ENCODE data around the gene CDKAL1. TPM values are rescaled to one million over a fixed set of nuclear protein-coding genes. Genes with fewer than 3 reads are reported as not detected.

The CDKAL1 gene
- total and polyA plus RNA-seq, 11 donors: 3.2 to 14.3 (median 9.3) TPM

- peak in 1 of 5 donors; percentile 30 for DNase-seq
- Histone ChIP-seq H3K27me3 (no peaks in the 10 kb centered on the region), H3K9me3 (no peaks in the 10 kb centered on the region), H3K27ac (no peak overlapping the region), H3K4me1 (no peaks in the 10 kb centered on the region), H3K4me3 (no peak overlapping the region), H3K36me3 (no peaks in the 10 kb centered on the region)
- intact Hi-C loops (cut with DNase I): no loop called here
- ATAC-seq: peak in 2 of 4 donors; percentile 30 to 76
- 76 to 92% (median 84%) methylated on average over 1 of the region's 1 CpG for WGBS, 4 donors
- TF ChIP-seq POLR2A (IDR thresholded peaks at IDR 0.05): no peak
- TF ChIP-seq, protein P1, sequence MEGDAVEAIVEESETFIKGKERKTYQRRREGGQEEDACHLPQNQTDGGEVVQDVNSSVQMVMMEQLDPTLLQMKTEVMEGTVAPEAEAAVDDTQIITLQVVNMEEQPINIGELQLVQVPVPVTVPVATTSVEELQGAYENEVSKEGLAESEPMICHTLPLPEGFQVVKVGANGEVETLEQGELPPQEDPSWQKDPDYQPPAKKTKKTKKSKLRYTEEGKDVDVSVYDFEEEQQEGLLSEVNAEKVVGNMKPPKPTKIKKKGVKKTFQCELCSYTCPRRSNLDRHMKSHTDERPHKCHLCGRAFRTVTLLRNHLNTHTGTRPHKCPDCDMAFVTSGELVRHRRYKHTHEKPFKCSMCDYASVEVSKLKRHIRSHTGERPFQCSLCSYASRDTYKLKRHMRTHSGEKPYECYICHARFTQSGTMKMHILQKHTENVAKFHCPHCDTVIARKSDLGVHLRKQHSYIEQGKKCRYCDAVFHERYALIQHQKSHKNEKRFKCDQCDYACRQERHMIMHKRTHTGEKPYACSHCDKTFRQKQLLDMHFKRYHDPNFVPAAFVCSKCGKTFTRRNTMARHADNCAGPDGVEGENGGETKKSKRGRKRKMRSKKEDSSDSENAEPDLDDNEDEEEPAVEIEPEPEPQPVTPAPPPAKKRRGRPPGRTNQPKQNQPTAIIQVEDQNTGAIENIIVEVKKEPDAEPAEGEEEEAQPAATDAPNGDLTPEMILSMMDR (IDR thresholded peaks at IDR 0.05): no peak
These were observed 327.2 kb downstream of the CDKAL1 start for GRCh38 chr6:20861481-20861880.

- DNase-seq: no peak
- TF ChIP-seq POLR2A (IDR thresholded peaks at IDR 0.05): no peak
- TF ChIP-seq, protein P1 (IDR thresholded peaks at IDR 0.05): no peak
- H3K9me3 ChIP-seq: no peaks in the 10 kb centered on the region
- intact Hi-C loops (cut with DNase I): no loop called here
- no peak overlapping the region for H3K27ac ChIP-seq
- WGBS, 4 donors: 89 to 97% (median 94%) methylated on average over 1 of the region's 1 CpG
- H3K27me3 ChIP-seq: no peaks in the 10 kb centered on the region
- no peaks in the 10 kb centered on the region for H3K36me3 ChIP-seq
- peaks cover 0 to 12% (median 0%) of the 10 kb centered on the region in 12 donors for H3K4me1 ChIP-seq
- H3K4me3 ChIP-seq: no peak overlapping the region
- no peak for ATAC-seq
These were observed 331.8 kb downstream of the CDKAL1 start for GRCh38 chr6:20866036-20866435.

GRCh38 chr6:20866935-20867703, 332.9 kb downstream of the CDKAL1 start:
- TF ChIP-seq POLR2A (IDR thresholded peaks at IDR 0.05): no peak
- TF ChIP-seq, protein P1 (IDR thresholded peaks at IDR 0.05): no peak
- H3K27me3 ChIP-seq: no peaks in the 10 kb centered on the region
- peaks cover 0 to 12% (median 0%) of the 10 kb centered on the region in 12 donors for H3K4me1 ChIP-seq
- no peak for ATAC-seq
- H3K36me3 ChIP-seq: no peaks in the 10 kb centered on the region
- H3K4me3 ChIP-seq: no peak overlapping the region
- no peak for DNase-seq
- 83 to 88% (median 87%) methylated on average over 7 of the region's 7 CpGs for WGBS, 4 donors
- no peak overlapping the region for H3K27ac ChIP-seq
- intact Hi-C loops (cut with DNase I): no loop called here
- H3K9me3 ChIP-seq: no peaks in the 10 kb centered on the region

DNA sequence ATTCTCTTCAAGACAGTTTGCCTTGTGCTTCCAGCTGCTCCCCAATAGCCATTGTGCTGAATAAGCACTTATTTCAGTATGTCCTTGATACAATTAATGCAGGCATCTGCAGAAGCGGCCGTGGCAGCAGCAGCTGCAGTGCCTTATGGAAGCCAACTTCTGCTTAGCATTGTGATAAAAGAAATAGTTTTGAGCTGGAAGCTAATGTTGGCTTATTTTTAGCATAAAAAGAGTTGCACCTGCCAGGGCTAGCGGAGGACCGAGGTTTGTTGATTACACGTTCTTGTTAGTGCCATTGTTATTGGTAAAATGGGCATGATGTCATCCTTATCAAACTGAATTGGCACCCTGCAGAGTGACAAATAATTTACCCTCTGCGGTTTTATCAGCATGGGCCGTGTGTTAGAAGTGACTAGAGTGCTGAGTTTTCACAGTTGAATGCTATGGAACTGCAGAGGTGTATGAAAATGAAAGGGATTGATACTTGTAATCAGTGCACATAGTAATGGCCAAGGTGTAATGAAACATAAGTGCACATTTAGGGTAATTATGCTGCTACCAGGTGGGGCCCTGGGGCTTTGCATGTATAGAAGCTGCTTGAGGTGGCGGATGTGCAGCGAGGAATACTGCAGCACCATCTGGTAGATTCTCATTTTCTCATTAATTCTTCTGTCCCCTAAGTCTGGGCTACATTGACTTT, 334.3 kb downstream of the CDKAL1 start:
- Histone ChIP-seq H3K4me3 (peak overlapping the region in 1 of 12 donors; percentile 5), H3K27me3 (no peaks in the 10 kb centered on the region), H3K4me1 (peaks cover 0 to 12% (median 0%) of the 10 kb centered on the region in 12 donors), H3K36me3 (no peaks in the 10 kb centered on the region), H3K9me3 (no peaks in the 10 kb centered on the region), H3K27ac (no peak overlapping the region)
- no peak for TF ChIP-seq POLR2A (IDR thresholded peaks at IDR 0.05)
- intact Hi-C loops (cut with DNase I): no loop called here
- WGBS, 4 donors: 50 to 60% (median 58%) methylated on average over 9 of the region's 9 CpGs
- DNase-seq (peak in 1 of 5 donors; percentile 27), ATAC-seq (peak; percentile 55 to 67 (median 61))
